Lung (tissue), 16 donors: Measurements from ENCODE around the gene HCAR1. TPM values are rescaled to one million over a fixed set of nuclear protein-coding genes. Genes with fewer than 3 reads are reported as not detected.

Source experiments
- ATAC-seq: fragments of 200-7000 bp; cut with Tn5 transposase; one replicate; pipeline ENCODE4 v1.9.1; 2020; ENCODE audit warnings: moderate number of reproducible peaks; ENCODE audit not compliant: insufficient read depth, low FRiP score
- DNase-seq, 3 donors: peaks; one replicate each; pipeline ENCODE4 v3.0.0-alpha.2; 2013 to 2017
- H3K27ac ChIP-seq, 2 donors: one replicate each; pipeline ENCODE4 v1.5.1; 2013; ENCODE audit warnings: mild to moderate bottlenecking in 2 of 2, moderate library complexity in 2 of 2, control low read depth in 1 of 2, inconsistent platforms in 1 of 2, low read depth in 1 of 2, low read length in 1 of 2
- H3K27me3 ChIP-seq, 3 donors: one replicate each; pipeline ENCODE4 v1.5.1; 2013; ENCODE audit warnings: low read length in 2 of 3; ENCODE audit not compliant: control insufficient read depth in 3 of 3, insufficient read depth in 3 of 3
- H3K36me3 ChIP-seq, 4 donors: one replicate each; pipeline ENCODE4 v1.5.1; 2013; ENCODE audit warnings: low read length in 4 of 4, mild to moderate bottlenecking in 1 of 4, moderate library complexity in 1 of 4; ENCODE audit not compliant: control insufficient read depth in 4 of 4, insufficient read depth in 4 of 4
- H3K4me1 ChIP-seq, 5 donors: one replicate each; pipeline ENCODE4 v1.5.1; 2013; ENCODE audit warnings: low read length in 5 of 5, mild to moderate bottlenecking in 2 of 5, moderate library complexity in 1 of 5; ENCODE audit not compliant: control insufficient read depth in 5 of 5, insufficient read depth in 5 of 5
- H3K4me3 ChIP-seq: one replicate; pipeline ENCODE4 v1.5.1; 2013; ENCODE audit warnings: mild to moderate bottlenecking, control low read depth, moderate library complexity
- H3K9ac ChIP-seq, 2 donors: one replicate each; pipeline ENCODE4 v1.5.1; 2013; ENCODE audit warnings: low read length in 2 of 2, control low read depth in 1 of 2; ENCODE audit not compliant: insufficient read depth in 1 of 2
- H3K9me3 ChIP-seq, 4 donors: one replicate each; pipeline ENCODE4 v1.5.1; 2013; ENCODE audit warnings: low read length in 3 of 4, mild to moderate bottlenecking in 1 of 4, moderate library complexity in 1 of 4; ENCODE audit not compliant: control insufficient read depth in 4 of 4, insufficient read depth in 3 of 4
- CTCF ChIP-seq: IDR thresholded peaks from 2 replicates; pipeline ENCODE4 v1.5.1; 2012; ENCODE audit warnings: mild to moderate bottlenecking; ENCODE audit errors: control extremely low read depth, extremely low read depth
- WGBS, 2 donors: extraction: QIAGEN DNeasy Blood & Tissue Kit; methylation state at CpG; one replicate each; pipeline ENCODE4 v1.1.7; 2013; 5-methylcytosine and 5-hydroxymethylcytosine counted together
- long read RNA-seq, 5 donors: transcript quantifications; one replicate each; lab custom pipeline, GENCODE V29; 2026
- polyA plus RNA-seq, 2 donors: library from polyadenylated mRNA; stranded (reverse); fragments of 200-250 nt; gene quantifications; one replicate each; pipeline ENCODE4 v1.2.1, GENCODE V29; 2013
- total RNA-seq, 2 donors: library from RNA; depleted of rRNA in 1 of 2; stranded (reverse); fragments of >200 nt in 1 of 2; gene quantifications; one replicate each; pipeline ENCODE4 v1.2.1, GENCODE V29; 2014 to 2021
- donor health status: control.
- donor health status: control.
- donor health status: Bipolar disorder and iron deficiency.
- donor health status: healthy.
- donor health status: DM: yes; HTN: yes; CAD: no.

HCAR1 gene
- 1 to 10 TPM in 1 of 2 donors, under 1 TPM in 1; 0.31 to 2.2 TPM for total RNA-seq
- polyA plus RNA-seq, result under 1 TPM; 0.29 to 0.37 TPM
- long read RNA-seq, donor 1, full-length matches to known transcripts, result 1 of 1 reads
- long read RNA-seq, donor 1, partial matches to known transcripts, result 0 of 1 reads
- long read RNA-seq, donor 1, other reads (novel, unspliced or antisense), result 0 of 1 reads
- long read RNA-seq, donor 2, result 0 reads
- long read RNA-seq, donor 3, result 0 reads
- long read RNA-seq, donor 4, result 0 reads
- long read RNA-seq, donor 5, full-length matches to known transcripts, result 1 of 1 reads
- long read RNA-seq, donor 5, partial matches to known transcripts, result 0 of 1 reads
- long read RNA-seq, donor 5, other reads (novel, unspliced or antisense), result 0 of 1 reads

GRCh38 chr12:122730215-122731014 is at the start of gene HCAR1:
HCAR1 (minus strand) TSS chr12:122730844; CDS start chr12:122730339, 505 bp downstream.
- no peaks in the 10 kb centered on the region for H3K36me3 ChIP-seq
- ATAC-seq (no peak), DNase-seq (peak in 2 of 3 donors; percentile 9 to 25)
- no peak within 1 kb of the TSS for H3K27ac ChIP-seq
- no peaks in the 10 kb centered on the region for H3K9me3 ChIP-seq
- H3K9ac ChIP-seq, result no peak within 1 kb of the TSS
- no peaks in the 10 kb centered on the region for H3K4me1 ChIP-seq
- no peaks in the 10 kb centered on the region for H3K27me3 ChIP-seq
- WGBS, 2 donors, result 61 to 78% methylated on average over 32 of the region's 32 CpGs
- no peak within 1 kb of the TSS for H3K4me3 ChIP-seq
- no peak for TF ChIP-seq CTCF

GRCh38 chr12:122757568-122757967 is 26.9 kb upstream of the HCAR1 start:
- H3K9ac ChIP-seq, result no peak overlapping the region
- no peaks in the 10 kb centered on the region for H3K9me3 ChIP-seq
- no peak overlapping the region for H3K27ac ChIP-seq
- no peak overlapping the region for H3K4me3 ChIP-seq
- DNase-seq, result no peak
- no peaks in the 10 kb centered on the region for H3K27me3 ChIP-seq
- 84 to 87% methylated on average over 1 of the region's 1 CpG for WGBS, 2 donors
- ATAC-seq, result no peak
- H3K36me3 ChIP-seq, result peaks cover 7 to 38% (median 27%) of the 10 kb centered on the region in 4 donors
- peaks cover 0 to 8% (median 3%) of the 10 kb centered on the region in 5 donors for H3K4me1 ChIP-seq
- TF ChIP-seq CTCF, result no peak

- ATAC-seq, result no peak
- Histone ChIP-seq H3K9me3 (no peaks in the 10 kb centered on the region), H3K4me3 (no peak overlapping the region), H3K36me3 (peaks cover 7 to 33% (median 22%) of the 10 kb centered on the region in 4 donors), H3K27me3 (no peaks in the 10 kb centered on the region), H3K27ac (no peak overlapping the region), H3K4me1 (peaks cover 0 to 8% (median 3%) of the 10 kb centered on the region in 5 donors), H3K9ac (peak overlapping the region in 1 of 2 donors; percentile 49)
- TF ChIP-seq CTCF, result no peak
- 65 to 100% methylated on average over 1 of the region's 1 CpG for WGBS, 2 donors
- DNase-seq, result no peak
Observed at GRCh38 chr12:122754790-122755189, 24.1 kb upstream of the HCAR1 start.
